HUES64 (cell line): ENCODE measurements around the gene SKIDA1.
A peak's percentile ranks its signal among the peaks of the same experiment; 100 is the strongest.

Source experiments
- H3K27ac ChIP-seq: 2 replicates; pipeline ENCODE4 v1.7.0; 2013; ENCODE audit warnings: low read depth, low read length, inconsistent platforms
- H3K27me3 ChIP-seq: 2 replicates; pipeline ENCODE4 v1.6.1; 2013; ENCODE audit warnings: mild to moderate bottlenecking, low read length; ENCODE audit not compliant: insufficient read depth
- H3K36me3 ChIP-seq: 2 replicates; pipeline ENCODE4 v1.6.1; 2013; ENCODE audit warnings: mild to moderate bottlenecking, low read length; ENCODE audit not compliant: insufficient read depth
- H3K4me1 ChIP-seq: 2 replicates; pipeline ENCODE4 v1.6.1; 2013; ENCODE audit warnings: mild to moderate bottlenecking, low read length, moderate library complexity; ENCODE audit not compliant: insufficient read depth
- H3K4me3 ChIP-seq: 2 replicates; pipeline ENCODE4 v1.5.1; 2013; ENCODE audit warnings: mild to moderate bottlenecking, low read length, moderate library complexity
- H3K9ac ChIP-seq: 2 replicates; pipeline ENCODE4 v1.6.1; 2013; ENCODE audit warnings: mild to moderate bottlenecking, low read depth, low read length
- H3K9me3 ChIP-seq: 2 replicates; pipeline ENCODE4 v1.6.1; 2013; ENCODE audit warnings: low read depth, low read length; ENCODE audit not compliant: insufficient read depth
- WGBS: fragments of 150-250, 120-280 bp; methylation state at CpG from one replicate; pipeline ENCODE4 v1.1.7; 2013; ENCODE audit warnings: missing lambda C conversion rate; 5-methylcytosine and 5-hydroxymethylcytosine counted together

Gene SKIDA1

GRCh38 chr10:21520949-21521348, 4.5 kb downstream of the SKIDA1 start:
- Histone ChIP-seq H3K9me3 (no peaks in the 10 kb centered on the region), H3K4me3 (peak overlapping the region; percentile 90; the same call in 1 of the 2 replicates), H3K36me3 (no peaks in the 10 kb centered on the region), H3K27ac (no peak overlapping the region), H3K4me1 (peaks cover 55% of the 10 kb centered on the region), H3K9ac (no peak overlapping the region), H3K27me3 (no peaks in the 10 kb centered on the region)
- WGBS: 45% methylated on average over 8 of the region's 8 CpGs

- Histone ChIP-seq H3K9me3 (no peaks in the 10 kb centered on the region), H3K27ac (no peak overlapping the region), H3K27me3 (no peaks in the 10 kb centered on the region), H3K4me1 (peaks cover 55% of the 10 kb centered on the region), H3K4me3 (peak overlapping the region; percentile 90; the same call in 1 of the 2 replicates), H3K9ac (no peak overlapping the region), H3K36me3 (no peaks in the 10 kb centered on the region)
Measured at GRCh38 chr10:21520509-21520908, 5.0 kb downstream of the SKIDA1 start.

GRCh38 chr10:21519941-21520436, 5.5 kb downstream of the SKIDA1 start:
- no peaks in the 10 kb centered on the region for H3K9me3 ChIP-seq
- H3K36me3 ChIP-seq: no peaks in the 10 kb centered on the region
- H3K27me3 ChIP-seq: no peaks in the 10 kb centered on the region; the same call in 1 of the 2 replicates
- WGBS: 7% methylated on average over 12 of the region's 12 CpGs
- H3K4me3 ChIP-seq: peak overlapping the region; percentile 90
- H3K27ac ChIP-seq: no peak overlapping the region
- H3K4me1 ChIP-seq: peaks cover 59% of the 10 kb centered on the region
- H3K9ac ChIP-seq: peak overlapping the region; percentile 85; the same call in 1 of the 2 replicates

GRCh38 chr10:21519397-21519933, 6.0 kb downstream of the SKIDA1 start:
- H3K27ac ChIP-seq: peak overlapping the region; percentile 31; the same call in 1 of the 2 replicates
- H3K9me3 ChIP-seq: no peaks in the 10 kb centered on the region
- peak overlapping the region; percentile 85 for H3K9ac ChIP-seq
- H3K4me1 ChIP-seq: peaks cover 62% of the 10 kb centered on the region
- WGBS: 12% methylated on average over 10 of the region's 11 CpGs
- no peaks in the 10 kb centered on the region for H3K36me3 ChIP-seq
- H3K27me3 ChIP-seq: no peaks in the 10 kb centered on the region; the same call in 1 of the 2 replicates
- peak overlapping the region; percentile 90 for H3K4me3 ChIP-seq

GRCh38 chr10:21518641-21519396, 6.7 kb downstream of the SKIDA1 start:
- WGBS: 4% methylated on average over 15 of the region's 16 CpGs
- H3K9me3 ChIP-seq: no peaks in the 10 kb centered on the region
- H3K4me3 ChIP-seq: peak overlapping the region; percentile 90
- no peaks in the 10 kb centered on the region for H3K36me3 ChIP-seq
- peaks cover 64% of the 10 kb centered on the region for H3K4me1 ChIP-seq
- peak overlapping the region; percentile 85 for H3K9ac ChIP-seq
- H3K27me3 ChIP-seq: no peaks in the 10 kb centered on the region; the same call in 1 of the 2 replicates
- peak overlapping the region; percentile 31; the same call in 1 of the 2 replicates for H3K27ac ChIP-seq

GRCh38 chr10:21518149-21518640, 7.3 kb downstream of the SKIDA1 start:
- Histone ChIP-seq H3K9me3 (no peaks in the 10 kb centered on the region), H3K4me3 (peak overlapping the region; percentile 90), H3K36me3 (no peaks in the 10 kb centered on the region), H3K27me3 (no peaks in the 10 kb centered on the region; the same call in 1 of the 2 replicates), H3K4me1 (peaks cover 63% of the 10 kb centered on the region), H3K9ac (peak overlapping the region; percentile 85), H3K27ac (peak overlapping the region; percentile 69; the same call in 1 of the 2 replicates)
- WGBS: under 1% methylated on average over 13 of the region's 13 CpGs

- Histone ChIP-seq H3K27ac (peak overlapping the region; percentile 69), H3K9me3 (no peaks in the 10 kb centered on the region), H3K36me3 (no peaks in the 10 kb centered on the region), H3K4me3 (peak overlapping the region; percentile 90), H3K4me1 (peaks cover 63% of the 10 kb centered on the region), H3K9ac (peak overlapping the region; percentile 85), H3K27me3 (no peaks in the 10 kb centered on the region; the same call in 1 of the 2 replicates)
- WGBS: under 1% methylated on average over 73 of the region's 73 CpGs
Measured at GRCh38 chr10:21517134-21518031, 8.1 kb downstream of the SKIDA1 start.

- Histone ChIP-seq H3K36me3 (no peaks in the 10 kb centered on the region), H3K4me3 (peak overlapping the region; percentile 90), H3K9me3 (no peaks in the 10 kb centered on the region), H3K9ac (peak overlapping the region; percentile 74), H3K27me3 (no peaks in the 10 kb centered on the region; the same call in 1 of the 2 replicates), H3K4me1 (peaks cover 64% of the 10 kb centered on the region), H3K27ac (peak overlapping the region; percentile 65; the same call in 1 of the 2 replicates)
- WGBS: under 1% methylated on average over 86 of the region's 86 CpGs
Measured at GRCh38 chr10:21516242-21517131, 9.0 kb downstream of the SKIDA1 start.

GRCh38 chr10:21515361-21516241, 9.9 kb downstream of the SKIDA1 start:
- Histone ChIP-seq H3K4me1 (peaks cover 63% of the 10 kb centered on the region), H3K36me3 (no peaks in the 10 kb centered on the region), H3K9me3 (no peaks in the 10 kb centered on the region), H3K27me3 (no peaks in the 10 kb centered on the region; the same call in 1 of the 2 replicates), H3K4me3 (peak overlapping the region; percentile 90), H3K27ac (peak overlapping the region; percentile 65; the same call in 1 of the 2 replicates), H3K9ac (peak overlapping the region; percentile 74)
- 4% methylated on average over 15 of the region's 15 CpGs for WGBS
